HepG2 (cell line): ENCODE data around the gene SMIM30. TPM values are rescaled to one million over a fixed set of nuclear protein-coding genes. Genes with fewer than 3 reads are reported as not detected.
A peak's percentile ranks its signal among the peaks of the same experiment; 100 is the strongest.
"Not testable (repeated sequence)": the region's sequence is repeated elsewhere in the genome, so short reads cannot be mapped to it uniquely, and the experiment has no call there.

Experiments used
- ATAC-seq: fragments of 200-7000 bp; cut with Tn5 transposase; 3 replicates; pipeline ENCODE4 v1.9.1; 2020; ENCODE audit warnings: mild to moderate bottlenecking, moderate library complexity
- BruUV-seq: library from RNA; stranded (reverse); fragments of 400-500 nt; replicated peaks from 2 replicates; lab custom pipeline; 2021; lab: Mats Ljungman, UMichigan
- CTCF ChIA-PET: fragments of 300-600 bp; formaldehyde crosslinking; extraction: SDS; loops from one replicate; lab custom pipeline; 2021; ENCODE audit warnings: low total read pairs, inconsistent platforms, low intra/inter-chr PET ratio; lab: Yijun Ruan, JAX
- POLR2A ChIA-PET: fragments of 350-600 bp; sonication (Branson Sonifier 250); formaldehyde crosslinking; loops from one replicate; lab custom pipeline; 2020; ENCODE audit warnings: antibody characterized with exemption, inconsistent platforms; lab: Yijun Ruan, JAX
- DNase-seq: peaks from one replicate; pipeline ENCODE4 v3.0.0-alpha.2; 2015; ENCODE audit warnings: low spot score
- FAIRE-seq: peaks from 3 replicates; lab custom pipeline; 2011; peaks lifted over from hg19 to GRCh38; lab: Jason Lieb, UNC
- H2AFZ ChIP-seq: one replicate; pipeline ENCODE4 v1.6.1; 2011; ENCODE audit warnings: low read length, inconsistent platforms
- H3K27ac ChIP-seq: fragments of 300-600 bp; 3 replicates; pipeline ENCODE4 v1.8.0; 2011; ENCODE audit warnings: mixed run types, mild to moderate bottlenecking, mixed read lengths, low read length, inconsistent platforms; ENCODE audit not compliant: insufficient read depth; ENCODE audit errors: extremely low read length
- H3K27me3 ChIP-seq, 2 experiments: fragments of 200-600 bp in 1 of 2; 2 replicates in 1 of 2; 3 replicates in 1 of 2; pipeline versions ENCODE4 v1.6.0 to v1.8.0; 2011; ENCODE audit warnings: low read length in 2 of 2, mild to moderate bottlenecking in 2 of 2, moderate library complexity in 2 of 2, inconsistent platforms in 1 of 2; ENCODE audit not compliant: insufficient read depth in 2 of 2, control insufficient read depth in 1 of 2
- H3K36me3 ChIP-seq, 2 experiments: fragments of 200-600 bp in 1 of 2; replicated peaks in 1 of 2; 2 replicates in 1 of 2; 3 replicates in 1 of 2; pipeline versions ENCODE4 v1.5.1 to v1.8.0; 2011; ENCODE audit warnings: low read length in 2 of 2, inconsistent platforms in 1 of 2; ENCODE audit not compliant: insufficient read depth in 2 of 2, control insufficient read depth in 1 of 2
- H3K4me1 ChIP-seq: 2 replicates; pipeline ENCODE4 v1.5.1; 2012; ENCODE audit warnings: low read length, inconsistent platforms; ENCODE audit not compliant: insufficient read depth
- H3K4me2 ChIP-seq: 2 replicates; pipeline ENCODE4 v1.6.0; 2011; ENCODE audit warnings: low read depth, low read length, inconsistent platforms
- H3K4me3 ChIP-seq, 3 experiments: fragments of 200-600 bp in 1 of 3; sonication (generic), shearing (Covaris generic) in 1 of 3; replicated peaks in 1 of 3; 2 replicates each; pipeline ENCODE4 v1.5.1; 2011 to 2016; ENCODE audit warnings: low read length in 3 of 3, inconsistent platforms in 2 of 3, low read depth in 2 of 3, mild to moderate bottlenecking in 2 of 3, control low read depth in 1 of 3, mixed read lengths in 1 of 3; ENCODE audit not compliant: insufficient read depth in 1 of 3
- H3K79me2 ChIP-seq: one replicate; pipeline ENCODE4 v1.6.1; 2011; ENCODE audit warnings: low read length, inconsistent platforms; ENCODE audit not compliant: insufficient read depth
- H3K9ac ChIP-seq: 2 replicates; pipeline ENCODE4 v1.6.0; 2011; ENCODE audit warnings: mild to moderate bottlenecking, low read depth, low read length, inconsistent platforms; ENCODE audit not compliant: insufficient read depth
- H3K9me3 ChIP-seq: 2 replicates; pipeline ENCODE4 v1.5.1; 2012; ENCODE audit warnings: mild to moderate bottlenecking, low read length
- H4K20me1 ChIP-seq: 2 replicates; pipeline ENCODE4 v1.6.0; 2011; ENCODE audit warnings: inconsistent platforms, mild to moderate bottlenecking, low read length, moderate library complexity; ENCODE audit not compliant: insufficient read depth
- ATF4 ChIP-seq, 2 experiments: fragments of 450-650 bp in 1 of 2; sonication (generic) in 1 of 2; formaldehyde crosslinking; IDR thresholded peaks; 2 replicates each; pipeline versions ENCODE4 v1.5.0 to v1.8.0; 2020 to 2022; ENCODE audit warnings: mild to moderate bottlenecking in 1 of 2, missing genetic modification reagents in 1 of 2
- CEBPB ChIP-seq: IDR thresholded peaks from 2 replicates; pipeline ENCODE4 v1.6.1; 2011; ENCODE audit warnings: low read depth, low read length, improper control_type of control experiment, borderline replicate concordance
- CEBPG ChIP-seq: IDR thresholded peaks from 2 replicates; pipeline ENCODE4 v1.6.1; 2016
- POGZ ChIP-seq: sonication (generic); formaldehyde crosslinking; IDR thresholded peaks from 2 replicates; pipeline ENCODE4 v1.4.0; 2020; ENCODE audit warnings: mild to moderate bottlenecking, missing genetic modification reagents
- THAP11 ChIP-seq: IDR thresholded peaks from 2 replicates; pipeline ENCODE4 v1.6.1; 2016; ENCODE audit warnings: missing biosample characterization, missing genetic modification reagents
- ZFP36L1 ChIP-seq: sonication (generic); formaldehyde crosslinking; IDR thresholded peaks from 2 replicates; pipeline ENCODE4 v1.8.0; 2022; ENCODE audit warnings: mild to moderate bottlenecking, missing genetic modification reagents, moderate library complexity
- ZNF12 ChIP-seq: sonication (generic); formaldehyde crosslinking; IDR thresholded peaks from 2 replicates; pipeline ENCODE4 v1.5.0; 2020; ENCODE audit warnings: missing genetic modification reagents
- WGBS: methylation state at CpG from one replicate; pipeline ENCODE4 v1.1.6; 2017; ENCODE audit warnings: low lambda C conversion rate; 5-methylcytosine and 5-hydroxymethylcytosine counted together
- in situ Hi-C: cut with HindIII; loops from 2 replicates; pipeline ENCODE4 v1.10.0; 2017; ENCODE audit warnings: low pct_unique_long_range_greater_than_20kb; ENCODE audit not compliant: extremely low pct_ligation_motif_present
- intact Hi-C: fragments of 100-400 bp; cut with micrococcal nuclease; formaldehyde crosslinking; loops from one replicate; pipeline ENCODE4 v1.10.0; 2022; ENCODE audit not compliant: unreplicated experiment
- polyA plus RNA-seq, 8 experiments: library from polyadenylated mRNA; depleted of rRNA in 3 of 8; stranded (reverse) in 7 of 8; unstranded in 1 of 8; fragments of >200 nt; fragmentation: Illumina TruSeq in 4 of 8; extraction: Trizol in 4 of 8; gene quantifications; 2 replicates each; pipeline versions ENCODE4 v1.2.1 to v1.2.3, GENCODE V29; 2011 to 2016; ENCODE audit warnings: low read depth in 4 of 8, missing spikeins in 1 of 8, mixed read lengths in 1 of 8; ENCODE audit not compliant: insufficient read depth in 1 of 8
- total RNA-seq, 5 experiments: library from RNA; depleted of rRNA; stranded (reverse); fragments of >200 nt; fragmentation: Illumina TruSeq; extraction: Trizol; gene quantifications; 2 replicates each; pipeline ENCODE4 v1.2.3, GENCODE V29; 2016; ENCODE audit warnings: low read depth in 1 of 5

Gene SMIM30
- total and polyA plus RNA-seq, 2 of the 13 experiments (the other 11 are each of a cell fraction or from before 2014, with no cell fraction given), result 23.5 to 25.2 TPM

- CTCF ChIA-PET, result no interaction called here
- no peak overlapping the region for H3K9ac ChIP-seq
- peak overlapping the region; percentile 78 for H3K4me2 ChIP-seq
- H3K27ac ChIP-seq, result no peak overlapping the region
- H3K4me3 ChIP-seq, result no peak overlapping the region
- no peak for DNase-seq
- POLR2A ChIA-PET, result no interaction called here
- no peaks in the 10 kb centered on the region; a peak in 1 of 5 replicates for H3K27me3 ChIP-seq
- BruUV-seq, result no TSS peak
- H3K79me2 ChIP-seq, result no peaks in the 10 kb centered on the region
- in situ Hi-C loops, result no loop called here
- 59% methylated on average over 6 of the region's 6 CpGs for WGBS
- no peak for TF ChIP-seq POGZ (CRISPR knock-in tag)
- TF ChIP-seq ZFP36L1 (CRISPR knock-in tag), result no peak
- no peaks in the 10 kb centered on the region for H3K36me3 ChIP-seq
- intact Hi-C loops, result loop anchor here (10.0 kb wide), 2 partner anchors 185 to 565 kb away; a partner anchor contains a TSS
- H2AFZ ChIP-seq, result peak overlapping the region; percentile 79
- no peaks in the 10 kb centered on the region for H3K9me3 ChIP-seq
- ATAC-seq, result no peak
- peaks cover 15% of the 10 kb centered on the region for H3K4me1 ChIP-seq
- no peak for FAIRE-seq
- H4K20me1 ChIP-seq, result no peaks in the 10 kb centered on the region
These were observed 1.1 kb upstream of the SMIM30 start for GRCh38 chr7:113119429-113119828.

- H3K9ac ChIP-seq, H3K79me2 ChIP-seq, CTCF ChIA-PET, DNase-seq, H3K27me3 ChIP-seq, BruUV-seq, ATAC-seq, H2AFZ ChIP-seq, FAIRE-seq, H3K9me3 ChIP-seq, in situ Hi-C loops, H3K27ac ChIP-seq, H4K20me1 ChIP-seq, H3K36me3 ChIP-seq: not testable (repeated sequence)
- intact Hi-C loops, result loop anchor here (10.0 kb wide), 2 partner anchors 183 to 563 kb away; a partner anchor contains a TSS
- WGBS, result 94% methylated on average over 4 of the region's 4 CpGs
- Histone ChIP-seq H3K4me2 (peak overlapping the region; percentile 78), H3K4me1 (peaks cover 15% of the 10 kb centered on the region), H3K4me3 (peak overlapping the region; percentile 73 to 82 (median 75); a peak in 4 of 6 replicates)
- peak; percentile 46; the same call in 1 of the 2 replicates for TF ChIP-seq THAP11
- TF ChIP-seq ATF4 (CRISPR knock-in tag; IDR thresholded peaks at IDR 0.05), result 0 out of 4 replicates have a peak, but pooled peaks of 1 of the 2 experiments have one; percentile 26
- TF ChIP-seq ZNF12 (CRISPR knock-in tag), result 0 out of 2 replicates have a peak, but pooled peaks have one; percentile 16
- TF ChIP-seq CEBPG (CRISPR knock-in tag), result peak; percentile 51; the same call in 1 of the 2 replicates
- peak; percentile 21; the same call in 1 of the 2 replicates for TF ChIP-seq CEBPB
- POLR2A ChIA-PET, result interaction anchor here (0.6 kb wide), 1 partner anchor 528 kb away, joined by 3 read pairs; no protein-coding TSS in a partner anchor
These were observed 980 bp downstream of the SMIM30 start for GRCh38 chr7:113117374-113117774.
